ENCODE data around the gene FRMD8.

The FRMD8 gene

DNA sequence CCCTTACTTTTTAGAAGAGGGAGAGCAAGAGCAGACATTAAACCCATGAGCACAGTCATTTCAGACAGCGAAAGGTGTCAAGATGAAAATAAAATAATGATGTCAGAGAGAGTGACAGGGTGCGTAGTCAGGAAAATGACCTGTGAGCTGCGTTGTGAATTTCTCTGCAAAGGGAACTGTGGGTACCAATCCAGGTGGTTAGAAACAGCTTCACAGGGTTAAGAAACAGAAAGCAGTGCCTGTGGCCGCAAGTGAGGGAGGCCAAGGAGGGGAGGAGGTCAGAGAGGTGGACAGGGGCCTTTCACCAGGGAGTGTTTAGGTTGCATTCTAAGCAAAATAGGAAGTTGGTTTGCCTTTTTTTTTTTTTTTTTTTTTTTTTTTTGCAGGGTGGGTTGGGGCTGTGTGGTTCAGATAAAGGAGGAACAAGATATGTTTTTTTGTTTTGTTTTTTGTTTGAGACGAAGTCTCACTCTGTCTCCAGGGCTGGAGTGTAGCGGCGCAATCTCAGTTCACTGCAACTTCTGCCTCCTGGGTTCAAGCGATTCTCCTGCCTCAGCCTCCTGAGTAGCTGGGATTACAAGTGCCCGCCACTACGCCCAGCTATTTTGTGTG lies 24.0 kb upstream of the FRMD8 start:
- no peak for TF ChIP-seq POLR2A (IDR thresholded peaks at IDR 0.05; ENCODE audit: low read length)
- no peak for TF ChIP-seq GATA1 (IDR thresholded peaks at IDR 0.05; ENCODE audit: low read depth, low read length)
- DNase-seq: peak; percentile 37 to 73

DNA sequence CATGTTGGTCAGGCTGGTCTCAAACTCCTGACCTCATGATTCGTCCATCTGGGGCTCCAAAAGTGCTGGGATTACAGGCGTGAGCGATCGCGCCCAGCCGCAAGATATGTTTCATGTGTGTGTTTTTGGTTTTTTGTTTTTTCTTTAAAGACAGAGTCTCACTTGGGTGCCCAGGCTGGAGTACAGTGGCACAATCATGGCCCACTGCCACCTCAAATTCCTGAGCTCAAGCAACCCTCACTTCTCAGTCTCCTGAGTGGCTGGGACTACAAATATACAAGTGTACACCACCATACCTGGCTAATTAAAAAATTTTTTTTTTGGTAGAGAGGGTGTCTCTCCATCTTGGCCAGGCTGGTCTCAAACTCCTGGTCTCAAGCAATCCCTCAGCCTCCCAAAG lies 23.5 kb upstream of the FRMD8 start:
- DNase-seq: no peak
- TF ChIP-seq GATA1 (IDR thresholded peaks at IDR 0.05; ENCODE audit: low read depth, low read length) (no peak), POLR2A (IDR thresholded peaks at IDR 0.05; ENCODE audit: low read length) (no peak)

DNA sequence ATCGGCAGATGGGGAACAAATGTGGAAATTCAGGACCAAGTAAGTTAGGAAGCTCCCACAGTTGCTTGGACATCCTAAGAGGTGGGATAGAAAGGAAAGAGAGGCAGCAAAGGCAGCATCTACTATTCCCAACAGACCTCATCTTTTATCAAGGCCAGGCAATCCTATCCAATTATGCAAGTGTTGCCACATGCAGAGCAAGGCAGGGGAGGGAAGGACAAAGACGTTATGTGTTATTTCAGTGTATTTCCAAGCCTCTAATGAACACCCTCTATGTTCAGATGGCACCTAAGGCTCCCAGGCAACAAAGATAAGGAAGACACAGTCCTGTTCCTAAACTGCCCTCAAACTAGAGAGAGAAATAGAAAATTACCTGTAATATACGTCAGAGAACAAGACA lies 22.7 kb upstream of the FRMD8 start:
- TF ChIP-seq GATA1 (IDR thresholded peaks at IDR 0.05; ENCODE audit: low read depth, low read length): no peak
- no peak for TF ChIP-seq POLR2A (IDR thresholded peaks at IDR 0.05; ENCODE audit: low read length)
- DNase-seq: peak in 1 of 2 experiments; percentile 33

DNA sequence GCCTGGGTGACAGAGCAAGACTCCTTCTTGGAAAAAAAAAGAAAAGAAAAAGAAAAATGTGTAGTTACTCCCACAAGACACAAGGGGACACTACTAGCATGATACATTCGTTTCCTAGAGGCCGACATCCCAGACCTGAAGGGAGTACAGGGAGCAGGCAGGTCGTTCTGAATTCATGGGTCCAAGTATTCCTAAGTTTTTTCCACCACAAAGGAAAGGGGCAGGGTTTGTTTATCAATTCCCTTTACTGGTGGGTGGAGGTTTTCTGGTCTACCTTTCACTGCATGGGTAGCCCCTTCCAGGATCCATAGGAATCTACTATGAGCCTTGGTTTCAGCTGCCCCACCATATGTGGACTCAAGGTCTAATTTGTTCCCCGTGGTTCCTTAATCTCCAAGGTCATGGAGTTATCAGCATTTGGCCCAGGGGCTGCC lies 20.1 kb upstream of the FRMD8 start:
- DNase-seq: peak; percentile 78 to 83
- TF ChIP-seq POLR2A (IDR thresholded peaks at IDR 0.05; ENCODE audit: low read length): no peak
- no peak for TF ChIP-seq GATA1 (IDR thresholded peaks at IDR 0.05; ENCODE audit: low read depth, low read length)

DNA sequence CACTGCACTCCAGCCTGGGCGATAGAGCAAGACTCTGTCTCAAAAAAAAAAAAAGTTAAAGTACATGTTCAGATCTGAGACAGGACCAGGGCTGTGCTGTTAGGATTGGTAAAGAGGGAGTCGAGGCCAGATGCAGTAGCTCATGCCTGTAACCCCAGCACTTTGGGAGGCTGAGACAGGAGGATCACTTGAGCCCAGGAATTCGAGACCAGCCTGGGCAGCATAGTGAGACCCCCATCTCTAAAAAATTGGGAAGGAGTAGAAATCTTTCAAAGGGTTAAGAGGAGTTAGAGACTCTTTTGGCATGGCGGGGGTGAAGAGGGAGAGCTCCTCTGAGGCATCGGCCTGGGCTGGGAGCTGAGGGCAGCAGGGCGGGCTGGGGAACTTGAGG lies 15.8 kb upstream of the FRMD8 start:
- TF ChIP-seq GATA1 (IDR thresholded peaks at IDR 0.05; ENCODE audit: low read depth, low read length): no peak
- no peak for TF ChIP-seq POLR2A (IDR thresholded peaks at IDR 0.05; ENCODE audit: low read length)
- no peak for DNase-seq

DNA sequence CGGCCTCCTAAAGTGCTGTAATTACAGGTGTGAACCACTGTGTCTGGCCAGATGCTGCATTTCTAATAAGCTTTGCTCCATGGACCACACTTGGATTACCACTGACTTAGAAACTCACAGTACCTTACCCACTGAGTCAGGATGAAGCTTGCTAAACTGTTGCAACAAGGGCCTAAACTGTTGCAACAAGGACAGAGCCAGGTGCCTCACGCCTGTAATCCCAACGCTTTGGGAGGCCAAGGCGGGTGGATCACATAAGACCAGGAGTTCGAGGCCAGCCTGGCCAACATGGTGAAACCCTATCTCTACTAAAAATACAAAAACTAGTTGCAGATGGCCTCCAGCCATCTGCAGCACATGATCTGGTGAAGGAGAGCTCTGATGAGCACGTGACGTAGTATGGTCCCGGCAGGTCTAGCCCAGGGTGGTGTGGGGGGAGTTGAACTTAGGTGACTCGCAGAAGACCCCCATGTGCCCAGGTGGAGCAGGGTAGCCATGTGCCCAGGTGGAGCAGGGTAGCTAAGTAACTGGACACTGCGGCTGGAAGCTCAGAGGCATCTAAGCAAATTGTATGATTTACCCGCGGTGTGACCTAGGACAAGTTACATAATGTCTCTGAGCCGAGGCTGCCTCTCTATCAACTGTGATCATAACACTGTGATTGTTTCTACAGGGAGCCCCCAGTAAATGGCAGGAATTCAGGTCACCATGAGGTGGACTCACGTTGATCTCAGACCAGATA lies 12.4 kb upstream of the FRMD8 start:
- TF ChIP-seq GATA1 (IDR thresholded peaks at IDR 0.05; ENCODE audit: low read depth, low read length) (no peak), POLR2A (IDR thresholded peaks at IDR 0.05; ENCODE audit: low read length) (no peak)
- peak; percentile 27 to 28 for DNase-seq

DNA sequence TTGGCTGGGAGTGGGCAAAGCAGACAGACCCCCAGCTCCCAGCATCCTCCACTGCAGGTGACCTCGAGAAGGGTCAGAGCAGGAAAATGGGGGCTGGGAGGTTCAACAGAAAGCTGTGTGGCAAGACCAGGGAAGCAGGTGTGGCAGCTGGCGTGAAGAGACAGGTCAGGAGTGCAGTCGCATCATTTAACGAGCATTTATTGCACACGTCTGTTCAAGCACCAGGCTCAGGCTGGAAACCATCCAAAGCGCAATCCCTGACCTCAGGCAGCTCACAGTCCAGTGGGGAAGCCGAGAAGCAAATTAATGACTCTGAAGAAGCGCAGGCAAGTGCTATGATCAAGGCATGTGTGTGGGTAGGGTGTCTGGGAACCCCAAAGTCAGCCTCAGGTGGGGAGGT lies 11.4 kb upstream of the FRMD8 start:
- TF ChIP-seq POLR2A (IDR thresholded peaks at IDR 0.05; ENCODE audit: low read length) (no peak), GATA1 (IDR thresholded peaks at IDR 0.05; ENCODE audit: low read depth, low read length) (no peak)
- DNase-seq: no peak

DNA sequence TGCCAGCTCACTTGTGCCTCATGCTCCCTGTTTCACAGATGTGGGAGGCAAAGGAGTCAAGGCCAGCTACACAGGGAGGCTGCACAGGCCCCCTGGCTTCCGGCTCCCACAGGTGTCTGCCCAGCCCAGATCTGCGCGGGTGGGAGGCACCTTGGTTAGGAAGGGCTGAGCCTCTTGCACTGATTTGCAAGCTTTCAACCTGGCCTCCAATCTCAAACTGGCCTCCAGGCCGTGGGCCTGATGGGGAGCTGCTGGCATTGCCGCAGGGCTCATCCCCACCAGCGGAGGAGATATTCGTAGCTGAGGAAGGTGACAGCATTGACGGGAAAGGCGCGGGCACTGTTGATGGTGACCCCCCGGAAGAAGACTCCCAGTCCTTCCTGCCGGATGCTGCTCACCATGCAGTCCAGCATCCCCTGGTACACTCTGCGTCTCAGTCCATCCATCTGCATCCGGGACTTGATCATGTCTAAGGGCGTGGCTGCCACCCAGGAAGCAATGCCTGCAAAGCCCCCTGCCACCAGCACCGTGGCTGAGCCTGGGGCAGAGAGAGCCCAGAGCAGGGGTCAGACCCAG lies 10.2 kb upstream of the FRMD8 start:
- no peak for TF ChIP-seq GATA1 (IDR thresholded peaks at IDR 0.05; ENCODE audit: low read depth, low read length)
- no peak for DNase-seq

DNA sequence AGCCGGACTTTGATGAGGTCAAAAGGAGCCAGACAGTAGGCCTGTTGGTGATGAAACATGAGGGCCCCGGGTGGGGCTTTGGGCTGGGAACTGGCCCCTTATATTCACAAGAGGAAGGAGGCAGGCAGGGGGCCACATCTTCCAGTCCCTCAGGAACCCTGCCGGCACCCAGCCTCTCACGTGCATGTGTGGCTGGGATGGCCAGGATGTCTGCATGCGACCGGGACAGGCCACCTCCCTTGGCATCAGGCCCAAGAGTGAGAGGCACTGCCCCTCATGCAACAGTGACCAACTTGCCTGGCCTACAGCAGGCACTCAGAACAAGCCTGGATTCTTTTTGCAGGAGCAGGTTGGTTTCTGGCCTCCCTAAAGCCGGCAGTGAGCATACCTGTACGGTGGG lies 9.4 kb upstream of the FRMD8 start:
- no peak for DNase-seq
- TF ChIP-seq POLR2A (IDR thresholded peaks at IDR 0.05; ENCODE audit: low read length): no peak
- TF ChIP-seq GATA1 (IDR thresholded peaks at IDR 0.05; ENCODE audit: low read depth, low read length): no peak

DNA sequence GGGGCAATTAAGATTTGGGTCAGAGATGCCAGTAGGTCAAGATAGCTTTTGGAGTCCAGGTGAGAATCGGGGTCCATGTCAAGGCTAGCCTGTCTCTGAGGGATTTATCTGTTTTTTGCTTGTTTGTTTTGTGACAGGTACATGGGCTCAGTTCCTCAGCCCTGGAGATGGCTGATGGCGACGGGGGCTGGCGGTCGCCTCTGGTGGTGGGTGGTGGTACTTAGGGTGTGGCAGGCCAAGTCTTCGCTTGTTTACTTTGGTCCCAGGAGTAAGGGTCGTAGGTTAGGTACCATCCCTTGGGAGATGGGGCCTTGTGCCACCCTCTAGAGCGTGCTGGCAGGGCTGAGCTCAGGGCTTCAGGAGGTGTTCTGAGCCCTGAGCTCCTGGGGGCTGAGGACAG lies 8.7 kb upstream of the FRMD8 start:
- no peak for TF ChIP-seq POLR2A (IDR thresholded peaks at IDR 0.05; ENCODE audit: low read length)
- no peak for TF ChIP-seq GATA1 (IDR thresholded peaks at IDR 0.05; ENCODE audit: low read depth, low read length)
- no peak for DNase-seq

DNA sequence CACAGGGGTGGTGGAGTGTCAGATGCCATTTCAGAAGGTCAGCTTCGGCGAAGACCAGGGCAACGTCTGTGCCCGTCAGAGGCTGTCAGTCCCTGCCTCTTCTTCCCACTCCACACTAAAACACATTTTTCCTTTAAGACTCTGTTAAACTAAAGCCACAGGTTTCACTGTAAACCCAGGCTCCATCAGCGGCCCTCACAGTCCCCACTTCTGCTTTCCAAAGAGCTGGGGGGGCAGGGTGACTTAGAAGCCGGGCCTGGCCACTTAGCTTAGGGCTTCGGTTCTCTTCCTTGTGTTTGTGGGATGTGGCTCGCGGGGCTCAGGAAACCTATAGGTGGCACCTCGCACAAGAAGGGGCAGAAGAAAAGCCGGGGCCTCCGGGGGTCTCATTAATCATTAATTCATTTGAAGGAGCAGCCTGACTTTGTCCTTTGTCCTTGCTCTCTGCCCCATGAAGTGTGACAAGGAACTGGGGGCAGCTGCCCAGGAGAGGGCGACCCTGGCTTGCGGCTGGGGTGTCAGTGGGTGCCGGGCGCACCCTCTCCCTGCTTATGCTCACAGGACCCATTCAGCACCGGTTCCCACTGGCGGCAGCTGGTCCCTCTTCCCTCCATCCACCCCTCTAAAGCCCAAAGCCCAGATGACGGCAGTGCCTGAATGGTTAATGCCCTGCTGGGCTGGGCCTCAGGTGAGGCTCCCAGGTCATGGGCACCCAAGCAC lies 8.1 kb upstream of the FRMD8 start:
- peak in 1 of 2 experiments; percentile 33 for DNase-seq
- TF ChIP-seq GATA1 (IDR thresholded peaks at IDR 0.05; ENCODE audit: low read depth, low read length) (no peak), POLR2A (IDR thresholded peaks at IDR 0.05; ENCODE audit: low read length) (no peak)

DNA sequence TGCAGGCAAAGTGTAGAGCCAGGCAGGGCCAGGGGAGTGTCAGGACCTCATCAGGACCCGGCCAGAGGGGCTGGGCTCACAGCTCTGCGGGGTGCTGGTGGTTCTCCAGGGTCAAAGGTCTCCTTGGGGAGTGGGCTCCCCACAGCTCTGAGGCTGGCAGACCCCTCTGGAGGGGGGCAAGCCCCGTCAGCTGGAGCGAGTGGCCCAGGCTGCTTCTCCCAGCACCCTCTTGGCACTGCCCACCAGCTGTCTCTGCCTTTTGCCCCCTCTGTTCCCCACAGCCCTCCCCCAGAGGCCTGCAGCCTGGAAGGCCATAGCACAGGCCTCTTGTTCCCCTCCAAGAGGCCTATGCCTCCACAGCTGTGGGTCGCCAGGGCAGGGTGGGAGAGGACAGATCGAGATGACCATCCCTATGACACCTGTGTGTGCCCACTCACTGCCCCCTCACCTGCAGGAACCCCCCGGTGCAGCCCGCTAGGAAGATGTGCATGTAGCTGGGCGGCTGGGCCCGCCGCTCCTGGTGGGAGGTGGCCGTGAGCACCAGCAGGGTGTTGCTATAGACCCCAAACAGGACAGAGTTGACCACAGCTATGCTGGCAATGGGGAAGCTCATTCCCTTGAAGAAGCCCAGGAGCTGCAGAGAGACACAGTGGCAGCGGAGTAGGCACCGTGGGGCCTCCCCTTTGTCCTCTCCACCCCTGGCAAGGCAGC lies 7.4 kb upstream of the FRMD8 start:
- no peak for DNase-seq
- TF ChIP-seq GATA1 (IDR thresholded peaks at IDR 0.05; ENCODE audit: low read depth, low read length) (no peak), POLR2A (IDR thresholded peaks at IDR 0.05; ENCODE audit: low read length) (no peak)

DNA sequence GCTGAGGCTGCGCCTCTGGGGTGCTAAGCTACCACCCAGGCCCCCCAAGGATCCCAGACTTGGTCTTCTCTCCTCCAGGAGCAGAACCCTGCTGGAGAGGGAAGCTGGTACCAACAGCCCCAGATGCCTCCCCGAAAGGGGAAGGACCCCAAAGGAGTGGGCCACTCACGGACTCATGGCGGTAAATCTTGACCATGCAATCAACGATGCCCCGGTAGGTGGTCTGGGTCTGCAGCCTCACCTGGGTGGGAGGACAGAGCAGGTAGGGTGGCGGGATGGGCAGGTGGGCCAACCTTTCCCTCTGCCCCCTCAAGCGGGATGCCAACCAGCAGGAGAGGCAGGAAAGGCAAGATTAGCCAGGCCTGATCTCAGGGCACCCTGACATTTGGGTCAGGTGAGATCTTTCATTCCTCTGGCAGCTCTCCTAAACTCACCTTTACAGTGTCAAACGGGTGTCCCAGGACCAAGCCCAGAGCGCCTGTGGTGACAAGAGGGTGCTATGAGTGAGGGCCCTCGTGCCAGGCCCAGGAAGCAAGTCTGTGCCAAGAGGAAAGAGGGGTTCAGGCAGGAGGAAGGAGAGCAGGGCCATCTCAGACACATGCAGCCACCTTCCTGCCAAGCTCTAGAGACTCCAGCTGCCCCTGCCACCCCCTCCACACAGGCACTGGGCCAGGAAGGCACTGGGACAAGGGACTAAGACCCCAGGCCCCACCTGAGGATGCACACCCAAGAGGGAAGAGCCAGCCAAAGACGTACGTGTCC lies 6.6 kb upstream of the FRMD8 start:
- TF ChIP-seq GATA1 (IDR thresholded peaks at IDR 0.05; ENCODE audit: low read depth, low read length) (no peak), POLR2A (IDR thresholded peaks at IDR 0.05; ENCODE audit: low read length) (no peak)
- no peak for DNase-seq

Measured in erythroblast (primary cell).